ENCODE measurements around the gene ABCC5.

GRCh38 chr3:183883291-183884096 lies 134.2 kb downstream of the ABCC5 start:
- TF ChIP-seq ZNF274 (IDR thresholded peaks at IDR 0.05; ENCODE audit: low read depth, low read length) = no peak
- no peak for TF ChIP-seq YY1 (IDR thresholded peaks at IDR 0.05; ENCODE audit: insufficient read depth, insufficient read length)
- no peak for TF ChIP-seq SUZ12 (IDR thresholded peaks at IDR 0.05; ENCODE audit: extremely low read depth, insufficient read depth, insufficient read length)

All from NT2/D1 (cell line).